NCI-H146 (cell line): Measurements from ENCODE around the gene MTG2.
A peak's percentile ranks its signal among the peaks of the same experiment; 100 is the strongest.

ENCODE experiments used
- DNase-seq: peaks from one replicate; lab custom pipeline; 2025; lab: John Stamatoyannopoulos, UW

Gene MTG2

GRCh38 chr20:62235777-62236157, 52.9 kb downstream of the MTG2 start:
- DNase-seq = no peak

- DNase-seq = no peak
Observed at GRCh38 chr20:62236200-62236599, 53.4 kb downstream of the MTG2 start.

GRCh38 chr20:62236766-62237513, 54.1 kb downstream of the MTG2 start:
- DNase-seq = peak; percentile 78

- no peak for DNase-seq
Observed at GRCh38 chr20:62237514-62237800, 54.6 kb downstream of the MTG2 start.

- DNase-seq = peak; percentile 99
Observed at GRCh38 chr20:62237801-62238568, 55.2 kb downstream of the MTG2 start, which contains the start of gene OSBPL2. Gene OSBPL2, plus strand, starts transcription at chr20:62238521. Its CDS starts 17,664 bp downstream, at chr20:62256185.

GRCh38 chr20:62238569-62239277, 55.9 kb downstream of the MTG2 start:
- peak; percentile 74 for DNase-seq

- no peak for DNase-seq
Observed at GRCh38 chr20:62239278-62239879, 56.6 kb downstream of the MTG2 start.

- DNase-seq = no peak
Observed at GRCh38 chr20:62240020-62240685, 57.3 kb downstream of the MTG2 start.

GRCh38 chr20:62241506-62241905, 58.7 kb downstream of the MTG2 start:
- no peak for DNase-seq

GRCh38 chr20:62242176-62242575, 59.3 kb downstream of the MTG2 start:
- no peak for DNase-seq

- DNase-seq = no peak
Observed at GRCh38 chr20:62243106-62243505, 60.3 kb downstream of the MTG2 start.

GRCh38 chr20:62243906-62244515, 61.2 kb downstream of the MTG2 start:
- DNase-seq = no peak

- DNase-seq = peak; percentile 13
Observed at GRCh38 chr20:62244644-62245108, 61.8 kb downstream of the MTG2 start.

- no peak for DNase-seq
Observed at GRCh38 chr20:62245911-62246280, 63.1 kb downstream of the MTG2 start.

GRCh38 chr20:62246431-62246830, 63.6 kb downstream of the MTG2 start:
- no peak for DNase-seq

GRCh38 chr20:62246872-62247652, 64.2 kb downstream of the MTG2 start:
- no peak for DNase-seq

- no peak for DNase-seq
Observed at GRCh38 chr20:62248890-62249560, 66.2 kb downstream of the MTG2 start.

GRCh38 chr20:62252342-62252966, 69.6 kb downstream of the MTG2 start:
- DNase-seq = no peak
